ENCODE results near the gene FERMT2.

GRCh38 chr14:52996493-52996892 is 45.6 kb upstream of the FERMT2 start:
- TF ChIP-seq CTCF (IDR thresholded peaks at IDR 0.05): no peak
- TF ChIP-seq EZH2 (IDR thresholded peaks at IDR 0.05; ENCODE audit: borderline replicate concordance, insufficient read depth, low read depth, low read length, poor library complexity, severe bottlenecking): no peak

All from B cell (primary cell).